DOHH2 (cell line): ENCODE data around the gene RPS27.

Experiments
- EZH2phosphoT487 ChIP-seq: fragments of 200-600 bp; sonication (generic); IDR thresholded peaks from 2 replicates; pipeline ENCODE4 v1.6.1; 2017; ENCODE audit warnings: borderline replicate concordance, mild to moderate bottlenecking, antibody characterized with exemption, low read length, moderate library complexity, mixed read lengths
- TF ChIP-seq, protein P1 (sequence below): fragments of 200-600 bp; sonication (generic); IDR thresholded peaks from one replicate; pipeline ENCODE4 v1.5.1; 2014; ENCODE audit warnings: antibody characterized with exemption, mild to moderate bottlenecking, low read depth, low read length; ENCODE audit not compliant: poor library complexity, severe bottlenecking

- TF ChIP-seq, protein P1, sequence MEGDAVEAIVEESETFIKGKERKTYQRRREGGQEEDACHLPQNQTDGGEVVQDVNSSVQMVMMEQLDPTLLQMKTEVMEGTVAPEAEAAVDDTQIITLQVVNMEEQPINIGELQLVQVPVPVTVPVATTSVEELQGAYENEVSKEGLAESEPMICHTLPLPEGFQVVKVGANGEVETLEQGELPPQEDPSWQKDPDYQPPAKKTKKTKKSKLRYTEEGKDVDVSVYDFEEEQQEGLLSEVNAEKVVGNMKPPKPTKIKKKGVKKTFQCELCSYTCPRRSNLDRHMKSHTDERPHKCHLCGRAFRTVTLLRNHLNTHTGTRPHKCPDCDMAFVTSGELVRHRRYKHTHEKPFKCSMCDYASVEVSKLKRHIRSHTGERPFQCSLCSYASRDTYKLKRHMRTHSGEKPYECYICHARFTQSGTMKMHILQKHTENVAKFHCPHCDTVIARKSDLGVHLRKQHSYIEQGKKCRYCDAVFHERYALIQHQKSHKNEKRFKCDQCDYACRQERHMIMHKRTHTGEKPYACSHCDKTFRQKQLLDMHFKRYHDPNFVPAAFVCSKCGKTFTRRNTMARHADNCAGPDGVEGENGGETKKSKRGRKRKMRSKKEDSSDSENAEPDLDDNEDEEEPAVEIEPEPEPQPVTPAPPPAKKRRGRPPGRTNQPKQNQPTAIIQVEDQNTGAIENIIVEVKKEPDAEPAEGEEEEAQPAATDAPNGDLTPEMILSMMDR: no peak
- no peak for TF ChIP-seq EZH2phosphoT487
These were observed 35.7 kb upstream of the RPS27 start for GRCh38 chr1:153954826-153955225.
